Measurements from ENCODE around the gene PLCL2. TPM values are rescaled to one million over a fixed set of nuclear protein-coding genes. Genes with fewer than 3 reads are reported as not detected.

Gene PLCL2
- total and polyA plus RNA-seq, 9 donors: 12.6 to 54.2 (median 24.7) TPM

- Histone ChIP-seq H3K27ac (no peak overlapping the region), H3K27me3 (no peaks in the 10 kb centered on the region), H3K9me3 (no peaks in the 10 kb centered on the region), H3K36me3 (no peaks in the 10 kb centered on the region), H3K4me1 (ENCODE audit: insufficient read depth) (peaks cover 3% of the 10 kb centered on the region), H3K4me3 (no peak overlapping the region)
- 94 to 98% (median 98%) methylated on average over 5 of the region's 5 CpGs for WGBS, 3 donors
- no peak for DNase-seq
- intact Hi-C loops (cut with DNase I): no loop called here
- TF ChIP-seq EP300 (IDR thresholded peaks at IDR 0.05) (no peak), POLR2A (IDR thresholded peaks at IDR 0.05) (no peak), CTCF (IDR thresholded peaks at IDR 0.05) (no peak)
These were observed 155.7 kb downstream of the PLCL2 start for GRCh38 chr3:17040322-17040989.

- DNase-seq: no peak
- H3K36me3 ChIP-seq: no peaks in the 10 kb centered on the region
- H3K4me3 ChIP-seq: no peak overlapping the region
- intact Hi-C loops (cut with DNase I): no loop called here
- 71 to 77% (median 75%) methylated on average over 5 of the region's 5 CpGs for WGBS, 3 donors
- no peaks in the 10 kb centered on the region for H3K27me3 ChIP-seq
- no peaks in the 10 kb centered on the region for H3K9me3 ChIP-seq
- peaks cover 2% of the 10 kb centered on the region for H3K4me1 ChIP-seq (ENCODE audit: insufficient read depth)
- no peak for TF ChIP-seq EP300 (IDR thresholded peaks at IDR 0.05)
- no peak for TF ChIP-seq POLR2A (IDR thresholded peaks at IDR 0.05)
- TF ChIP-seq CTCF (IDR thresholded peaks at IDR 0.05): no peak
- no peak overlapping the region for H3K27ac ChIP-seq
These were observed 156.2 kb downstream of the PLCL2 start for GRCh38 chr3:17040990-17041377.

- intact Hi-C loops (cut with DNase I): no loop called here
- no peaks in the 10 kb centered on the region for H3K9me3 ChIP-seq
- DNase-seq: no peak
- H3K27me3 ChIP-seq: no peaks in the 10 kb centered on the region
- TF ChIP-seq CTCF (IDR thresholded peaks at IDR 0.05) (no peak), EP300 (IDR thresholded peaks at IDR 0.05) (no peak), POLR2A (IDR thresholded peaks at IDR 0.05) (no peak)
- H3K4me3 ChIP-seq: no peak overlapping the region
- no peaks in the 10 kb centered on the region for H3K36me3 ChIP-seq
- no peak overlapping the region for H3K27ac ChIP-seq
- H3K4me1 ChIP-seq (ENCODE audit: insufficient read depth): peaks cover 2% of the 10 kb centered on the region
- 67 to 79% (median 76%) methylated on average over 2 of the region's 2 CpGs for WGBS, 3 donors
These were observed 160.1 kb downstream of the PLCL2 start for GRCh38 chr3:17044855-17045254.

- Histone ChIP-seq H3K27me3 (no peaks in the 10 kb centered on the region), H3K27ac (no peak overlapping the region), H3K4me1 (ENCODE audit: insufficient read depth) (peaks cover under 1% of the 10 kb centered on the region), H3K9me3 (no peaks in the 10 kb centered on the region), H3K4me3 (no peak overlapping the region), H3K36me3 (no peaks in the 10 kb centered on the region)
- intact Hi-C loops (cut with DNase I): no loop called here
- DNase-seq: no peak
- 91 to 94% (median 92%) methylated on average over 7 of the region's 7 CpGs for WGBS, 3 donors
- TF ChIP-seq EP300 (IDR thresholded peaks at IDR 0.05) (no peak), CTCF (IDR thresholded peaks at IDR 0.05) (no peak), POLR2A (IDR thresholded peaks at IDR 0.05) (no peak)
These were observed 160.9 kb downstream of the PLCL2 start for GRCh38 chr3:17045705-17046104.

Measured in ovary (tissue), 9 donors.